ENCODE results near the gene SLC1A2. TPM values are rescaled to one million over a fixed set of nuclear protein-coding genes. Genes with fewer than 3 reads are reported as not detected.
A peak's percentile ranks its signal among the peaks of the same experiment; 100 is the strongest.

SLC1A2 gene
- total RNA-seq, 1 experiment from 2014 or later, result 0.11 TPM

GRCh38 chr11:35413598-35413997 is 5.8 kb downstream of the SLC1A2 start:
- peaks cover under 1% of the 10 kb centered on the region for H3K4me1 ChIP-seq (ENCODE audit: insufficient read depth, low read length, poor library complexity, severe bottlenecking)
- TF ChIP-seq CTCF (conservative IDR thresholded peaks at IDR 0.05; ENCODE audit: low read depth, low read length), result no peak
- peaks cover 94% of the 10 kb centered on the region for H3K27me3 ChIP-seq (replicated peaks; ENCODE audit: insufficient read depth, low read depth, low read length, poor library complexity)
- no peaks in the 10 kb centered on the region for H3K9me3 ChIP-seq (ENCODE audit: low read depth, low read length, poor library complexity, severe bottlenecking)
- no peaks in the 10 kb centered on the region for H3K36me3 ChIP-seq (ENCODE audit: insufficient read depth, low read length, poor library complexity, severe bottlenecking)
- intact Hi-C loops (cut with micrococcal nuclease; ENCODE audit: unreplicated experiment), result loop anchor here (5.0 kb wide), 1 partner anchor 901 kb away; the partner anchor contains the start of gene ELF5
- H3K27ac ChIP-seq (ENCODE audit: low read depth, low read length, poor library complexity, severe bottlenecking), result no peak overlapping the region
- BruUV-seq (replicated peaks), result no TSS peak
- ChIA-PET POLR2A (ENCODE audit: low non-redundant PET) (no interaction called here), CTCF (no interaction called here)
- DNase-seq (ENCODE audit: low spot score), result no peak
- H3K4me3 ChIP-seq (ENCODE audit: low read depth, low read length, poor library complexity, severe bottlenecking), result no peak overlapping the region

GRCh38 chr11:35412285-35412684 is 7.1 kb downstream of the SLC1A2 start:
- H3K4me1 ChIP-seq (ENCODE audit: insufficient read depth, low read length, poor library complexity, severe bottlenecking), result no peaks in the 10 kb centered on the region
- no TSS peak for BruUV-seq (replicated peaks)
- H3K36me3 ChIP-seq (ENCODE audit: insufficient read depth, low read length, poor library complexity, severe bottlenecking), result no peaks in the 10 kb centered on the region
- intact Hi-C loops (cut with micrococcal nuclease; ENCODE audit: unreplicated experiment), result loop anchor here (5.0 kb wide), 1 partner anchor 900 kb away; the partner anchor contains the start of gene ELF5
- H3K27me3 ChIP-seq (replicated peaks; ENCODE audit: insufficient read depth, low read depth, low read length, poor library complexity), result peaks cover 90% of the 10 kb centered on the region
- CTCF ChIA-PET, result interaction anchor here (0.6 to 1.0 kb wide), 4 partner anchors 172 to 1238 kb away, joined by 3 to 10 read pairs (median 4); no protein-coding TSS in a partner anchor
- POLR2A ChIA-PET (ENCODE audit: low non-redundant PET), result interaction anchor here (0.6 kb wide), 1 partner anchor 97 kb away, joined by 3 read pairs; no protein-coding TSS in a partner anchor
- no peak overlapping the region for H3K27ac ChIP-seq (ENCODE audit: low read depth, low read length, poor library complexity, severe bottlenecking)
- TF ChIP-seq CTCF (conservative IDR thresholded peaks at IDR 0.05; ENCODE audit: low read depth, low read length), result peak; percentile 81
- TF ChIP-seq EZH2 (IDR thresholded peaks at IDR 0.05; ENCODE audit: borderline replicate concordance, low read depth, low read length, poor library complexity, severe bottlenecking), result no peak
- peak; percentile 67 for DNase-seq (ENCODE audit: low spot score)
- H3K4me3 ChIP-seq (ENCODE audit: low read depth, low read length, poor library complexity, severe bottlenecking), result no peak overlapping the region
- no peaks in the 10 kb centered on the region for H3K9me3 ChIP-seq (ENCODE audit: low read depth, low read length, poor library complexity, severe bottlenecking)

GRCh38 chr11:35407041-35407440 is 12.3 kb downstream of the SLC1A2 start:
- ChIA-PET POLR2A (ENCODE audit: low non-redundant PET) (no interaction called here), CTCF (no interaction called here)
- H3K36me3 ChIP-seq (ENCODE audit: insufficient read depth, low read length, poor library complexity, severe bottlenecking), result no peaks in the 10 kb centered on the region
- H3K27ac ChIP-seq (ENCODE audit: low read depth, low read length, poor library complexity, severe bottlenecking), result no peak overlapping the region
- H3K9me3 ChIP-seq (ENCODE audit: low read depth, low read length, poor library complexity, severe bottlenecking), result no peaks in the 10 kb centered on the region
- no peak for TF ChIP-seq EZH2 (IDR thresholded peaks at IDR 0.05; ENCODE audit: borderline replicate concordance, low read depth, low read length, poor library complexity, severe bottlenecking)
- TF ChIP-seq CTCF (conservative IDR thresholded peaks at IDR 0.05; ENCODE audit: low read depth, low read length), result no peak
- H3K4me1 ChIP-seq (ENCODE audit: insufficient read depth, low read length, poor library complexity, severe bottlenecking), result no peaks in the 10 kb centered on the region
- no TSS peak for BruUV-seq (replicated peaks)
- no peak for DNase-seq (ENCODE audit: low spot score)
- intact Hi-C loops (cut with micrococcal nuclease; ENCODE audit: unreplicated experiment), result no loop called here
- H3K27me3 ChIP-seq (replicated peaks; ENCODE audit: insufficient read depth, low read depth, low read length, poor library complexity), result peaks cover 93% of the 10 kb centered on the region
- H3K4me3 ChIP-seq (ENCODE audit: low read depth, low read length, poor library complexity, severe bottlenecking), result no peak overlapping the region
